Middle frontal gyrus (tissue), 1 donor: ENCODE data around the gene MAN1A1.

Experiments
- DNase-seq: peaks from one replicate; pipeline ENCODE4 v3.0.0-alpha.2; 2015; ENCODE audit warnings: low spot score; ENCODE audit errors: extremely low spot score

MAN1A1 gene

DNA sequence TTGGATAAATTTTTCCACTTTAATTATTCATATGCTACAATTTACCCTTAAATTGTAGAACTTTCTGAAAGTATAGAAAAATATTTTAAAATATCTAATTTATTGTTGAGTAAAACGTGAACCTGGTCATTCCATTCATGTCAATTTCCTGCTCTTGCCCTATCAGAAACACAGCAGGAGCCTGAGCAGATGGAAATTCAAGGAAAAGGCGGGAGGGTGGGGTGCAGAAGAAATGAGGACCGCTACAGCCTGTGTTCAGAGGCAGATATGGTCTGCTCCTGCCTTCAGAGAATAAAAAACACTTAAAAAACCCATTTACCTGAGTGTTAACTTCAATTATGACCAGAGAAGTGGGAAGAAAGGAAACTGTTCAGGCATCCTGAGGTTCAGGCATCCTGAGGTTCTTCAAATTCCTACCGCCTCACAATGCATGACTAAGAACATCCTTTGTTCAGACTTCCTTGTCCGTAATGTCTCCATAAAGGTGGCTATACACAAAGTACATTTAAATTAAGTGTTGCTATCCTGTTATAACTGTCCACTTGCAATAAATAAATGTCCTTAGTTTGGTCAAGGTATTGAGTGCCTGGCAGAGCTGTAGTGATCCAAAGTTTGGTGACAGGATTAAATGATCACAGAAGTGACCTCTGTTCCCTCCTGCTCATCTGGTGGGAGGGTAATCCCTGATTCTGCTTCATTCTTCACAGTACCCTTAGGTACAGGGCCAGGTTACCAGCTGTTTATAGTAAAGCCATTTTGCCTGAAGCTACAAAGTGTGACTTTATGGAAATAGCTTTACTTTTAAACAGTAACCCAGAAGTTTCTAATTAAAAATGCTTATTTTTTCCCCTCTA is 109.1 kb downstream of the MAN1A1 start:
- no peak for DNase-seq

DNA sequence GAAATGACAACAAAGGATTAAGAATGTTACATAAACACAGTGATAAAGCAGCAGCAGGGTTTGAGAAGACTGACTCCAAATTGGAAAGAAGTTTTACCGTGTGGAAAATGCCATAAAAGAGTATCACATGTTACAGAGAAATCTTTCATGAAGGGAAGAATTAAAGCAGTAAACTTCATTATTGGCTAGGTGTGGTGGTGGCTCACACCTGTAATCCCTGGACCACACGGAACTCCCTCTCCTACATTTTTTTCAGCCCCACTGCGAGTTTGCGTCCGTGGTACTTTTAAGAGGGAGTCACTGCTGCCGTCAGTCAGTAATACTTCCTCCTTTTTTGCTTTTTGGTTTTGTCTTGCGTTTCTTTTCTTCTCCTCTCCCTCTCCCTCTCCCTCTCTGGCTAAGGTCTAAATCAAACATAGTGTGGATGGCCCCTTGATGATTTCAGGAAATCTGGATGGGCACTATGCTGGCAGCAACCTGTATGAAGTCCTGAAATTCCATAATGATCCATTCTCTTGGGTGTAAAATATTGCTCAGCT is 112.3 kb downstream of the MAN1A1 start:
- no peak for DNase-seq

DNA sequence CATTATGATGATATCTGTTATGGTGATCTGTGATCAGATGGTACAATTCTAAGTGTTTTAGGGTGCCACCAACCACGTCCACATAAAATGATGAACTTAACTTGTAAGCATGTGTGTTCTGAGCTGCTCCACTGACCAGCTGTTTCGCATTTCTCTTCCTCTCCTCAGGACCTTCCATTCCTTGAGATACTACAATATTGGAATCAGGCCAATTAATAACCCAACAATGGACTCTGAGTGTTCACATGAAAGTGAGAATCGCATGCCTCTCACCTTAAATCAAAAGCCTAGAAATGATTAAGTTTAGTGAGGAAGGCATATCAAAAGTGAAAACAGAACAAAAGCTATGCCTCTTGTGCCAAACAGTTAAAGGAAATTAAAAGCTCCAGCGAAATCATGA is 114.6 kb downstream of the MAN1A1 start:
- no peak for DNase-seq

DNA sequence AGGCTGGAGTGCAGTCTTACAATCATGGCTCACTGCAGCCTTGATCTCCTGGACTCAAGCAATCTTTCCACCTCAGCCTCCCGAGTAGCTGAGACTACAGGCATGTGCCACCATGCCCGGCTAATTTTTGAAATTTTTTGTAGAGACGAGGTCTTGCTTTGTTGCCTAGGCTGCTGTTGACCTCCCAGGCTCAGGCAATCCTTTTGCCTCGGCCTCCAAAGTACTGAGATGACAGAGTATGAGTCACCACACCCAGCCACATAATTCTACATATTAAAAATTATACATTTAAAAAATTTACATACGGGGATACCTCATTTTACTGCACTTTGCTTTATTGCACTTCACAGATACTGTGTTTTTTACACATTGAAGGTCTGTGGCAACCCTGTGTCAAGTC is 115.1 kb downstream of the MAN1A1 start:
- DNase-seq: no peak

DNA sequence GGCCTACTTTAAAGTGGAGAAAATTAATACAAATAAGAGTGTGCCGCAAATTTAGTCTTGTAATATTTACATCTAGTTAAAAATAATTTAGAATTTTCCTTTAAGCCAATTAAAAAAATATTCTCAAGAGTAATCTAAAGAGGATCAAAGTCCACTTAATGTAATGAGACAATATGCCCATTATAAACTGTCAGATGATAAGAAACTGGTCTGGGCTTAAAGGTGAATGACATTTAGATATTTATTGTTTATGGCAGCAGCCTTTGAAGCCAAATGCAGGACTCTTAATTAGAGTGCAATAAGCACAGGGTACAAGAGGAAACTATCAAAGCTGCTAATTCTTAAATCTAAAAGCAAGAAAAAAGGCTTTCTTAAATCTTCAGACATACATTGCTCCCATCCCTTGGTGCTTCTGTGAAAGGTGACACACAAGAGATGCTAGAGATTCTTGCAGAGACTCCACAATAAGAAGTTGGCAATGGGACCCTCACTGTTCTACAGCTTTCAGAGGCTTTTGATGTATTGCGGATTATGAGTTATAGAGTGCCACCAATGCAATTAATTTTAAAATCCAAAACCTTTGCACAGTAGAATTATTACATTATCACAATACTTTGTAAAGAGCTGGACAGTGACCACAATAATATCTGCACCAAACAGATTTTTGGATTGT is 116.1 kb downstream of the MAN1A1 start:
- no peak for DNase-seq

DNA sequence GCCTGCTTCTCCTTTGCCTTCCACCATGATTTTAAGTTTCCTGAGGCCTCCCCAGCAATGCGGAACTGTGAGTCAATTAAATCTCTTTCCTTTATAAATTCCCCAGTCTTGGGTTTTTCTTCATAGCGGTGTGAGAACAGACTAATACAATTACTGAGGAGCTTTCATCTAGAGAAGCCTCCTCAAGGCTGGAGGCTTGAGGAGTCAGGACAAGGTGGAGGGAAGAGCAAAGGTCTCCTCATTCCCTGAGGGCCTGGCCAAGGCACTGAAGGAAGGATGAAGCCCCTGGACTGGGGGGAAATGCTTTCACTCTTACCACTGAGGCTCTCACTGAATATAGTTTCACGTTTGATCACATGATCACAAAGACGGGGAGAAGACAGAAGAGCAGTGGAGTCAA is 118.2 kb downstream of the MAN1A1 start:
- no peak for DNase-seq

DNA sequence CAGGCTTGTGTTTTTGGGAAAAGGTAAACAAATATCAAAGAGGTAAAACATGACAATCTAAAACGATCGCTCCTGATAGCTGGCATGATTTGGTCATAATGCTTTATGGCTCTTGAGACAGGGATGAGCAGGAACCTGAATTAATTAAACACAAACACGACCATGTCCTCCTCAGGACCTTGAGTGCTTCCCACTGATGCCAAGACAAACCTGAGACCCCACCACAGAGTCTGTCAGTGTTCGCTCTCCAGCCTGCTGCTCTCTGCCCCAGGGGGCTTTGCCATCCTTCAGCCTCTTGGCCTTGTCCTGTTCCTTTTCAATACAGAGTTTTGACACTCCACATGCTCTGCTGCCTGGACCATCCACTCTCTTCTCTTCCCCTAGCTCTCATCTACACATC is 119.4 kb downstream of the MAN1A1 start:
- no peak for DNase-seq

DNA sequence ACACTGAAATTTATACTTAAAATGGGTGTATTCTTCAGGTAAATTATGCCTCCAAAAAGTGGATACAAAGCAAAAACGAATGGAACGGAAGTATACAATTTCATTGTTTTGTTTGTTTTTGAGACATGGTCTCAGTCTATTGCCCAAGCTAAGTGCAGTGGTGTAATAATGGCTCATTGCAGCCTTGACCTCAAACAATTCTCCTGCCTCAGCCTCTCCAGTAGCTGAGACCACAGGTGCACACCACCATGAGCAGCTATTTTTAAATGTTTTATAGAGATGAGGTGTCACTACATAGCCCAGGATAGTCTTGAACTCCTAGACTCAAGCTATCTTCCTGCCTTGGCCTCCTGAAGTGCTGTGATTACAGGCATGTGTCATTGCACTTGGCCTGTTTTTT is 122.2 kb downstream of the MAN1A1 start:
- DNase-seq: no peak

DNA sequence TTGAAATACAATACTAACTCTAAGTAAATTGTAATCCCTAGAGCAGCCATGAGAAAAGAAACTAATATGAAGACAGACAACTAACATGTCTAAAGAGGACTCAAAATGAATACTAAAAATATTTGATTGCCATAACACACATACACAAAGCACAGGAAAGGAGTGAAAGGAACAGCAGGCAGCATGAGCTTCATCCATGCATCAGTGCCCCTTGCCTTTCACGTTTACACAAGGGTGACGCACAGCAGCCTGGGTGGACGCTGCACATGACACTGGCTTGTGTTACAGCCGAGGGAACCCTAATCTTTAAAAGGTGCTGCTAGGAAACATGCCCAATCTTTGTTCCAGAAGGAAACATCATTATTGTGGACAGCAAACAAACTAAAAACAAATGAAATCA is 123.5 kb downstream of the MAN1A1 start:
- DNase-seq: no peak

DNA sequence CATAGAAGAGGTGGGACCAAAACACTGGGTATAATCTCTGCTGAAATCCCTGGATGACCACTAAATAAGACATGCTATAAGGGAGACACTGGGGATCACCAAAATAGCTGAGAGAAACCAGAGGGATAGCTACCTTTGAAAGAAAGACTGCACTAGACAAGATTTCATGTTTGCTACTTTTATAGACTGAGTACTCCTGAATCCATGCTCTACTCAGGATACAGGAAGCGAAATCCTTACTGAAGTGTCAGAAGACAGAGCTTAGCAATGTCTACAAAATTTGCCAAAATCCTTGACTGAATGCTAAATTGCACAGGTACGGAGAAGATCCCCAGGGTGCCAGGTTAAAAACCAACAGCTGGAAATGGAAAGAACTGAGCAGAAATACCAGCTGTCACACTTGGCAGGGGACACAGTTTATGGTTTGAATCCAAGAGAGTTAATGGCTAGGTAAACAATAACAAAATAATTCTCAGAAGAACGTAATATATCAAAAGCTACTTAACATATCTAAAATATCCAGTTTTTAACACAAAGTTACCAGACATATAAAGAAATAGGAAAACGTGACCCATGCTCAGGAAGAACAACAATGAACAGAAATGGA is 125.4 kb downstream of the MAN1A1 start:
- no peak for DNase-seq

DNA sequence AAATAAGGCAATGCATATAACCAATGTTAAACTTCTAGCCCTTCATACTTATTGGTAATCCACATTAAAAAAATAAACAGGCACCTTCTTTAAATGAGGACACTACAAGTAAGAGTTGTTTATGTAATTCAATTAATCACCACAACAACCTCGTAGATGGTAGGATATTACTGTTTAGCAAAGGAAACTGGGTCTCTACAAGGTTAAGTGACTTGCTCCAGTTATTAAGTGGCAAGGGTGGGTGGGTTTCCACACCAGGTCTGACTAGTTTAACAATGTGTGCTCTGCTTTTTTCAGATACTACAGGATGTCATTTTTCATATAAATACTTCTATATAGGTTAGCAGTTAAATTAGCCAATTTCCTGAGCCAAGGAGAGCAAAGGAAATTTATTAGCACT is 129.1 kb downstream of the MAN1A1 start:
- no peak for DNase-seq

DNA sequence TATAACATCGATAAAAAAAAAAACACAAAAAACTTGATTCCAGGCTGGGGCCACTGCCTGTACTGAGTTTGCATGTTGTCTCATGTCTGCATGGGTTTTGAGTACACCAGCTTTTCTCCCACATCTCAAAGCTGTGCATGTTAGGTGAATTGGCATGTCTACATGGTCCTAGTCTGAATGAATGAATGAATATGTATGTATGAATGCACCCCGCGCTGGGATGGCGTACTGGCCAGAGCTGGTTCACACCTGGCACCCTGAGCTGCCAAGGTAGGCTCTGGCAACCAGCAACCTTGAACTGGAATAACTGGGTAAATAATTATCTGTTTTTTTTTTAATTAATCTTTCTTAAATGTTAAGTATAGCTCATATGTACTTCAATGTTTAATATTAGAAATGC is 131.0 kb downstream of the MAN1A1 start:
- no peak for DNase-seq

DNA sequence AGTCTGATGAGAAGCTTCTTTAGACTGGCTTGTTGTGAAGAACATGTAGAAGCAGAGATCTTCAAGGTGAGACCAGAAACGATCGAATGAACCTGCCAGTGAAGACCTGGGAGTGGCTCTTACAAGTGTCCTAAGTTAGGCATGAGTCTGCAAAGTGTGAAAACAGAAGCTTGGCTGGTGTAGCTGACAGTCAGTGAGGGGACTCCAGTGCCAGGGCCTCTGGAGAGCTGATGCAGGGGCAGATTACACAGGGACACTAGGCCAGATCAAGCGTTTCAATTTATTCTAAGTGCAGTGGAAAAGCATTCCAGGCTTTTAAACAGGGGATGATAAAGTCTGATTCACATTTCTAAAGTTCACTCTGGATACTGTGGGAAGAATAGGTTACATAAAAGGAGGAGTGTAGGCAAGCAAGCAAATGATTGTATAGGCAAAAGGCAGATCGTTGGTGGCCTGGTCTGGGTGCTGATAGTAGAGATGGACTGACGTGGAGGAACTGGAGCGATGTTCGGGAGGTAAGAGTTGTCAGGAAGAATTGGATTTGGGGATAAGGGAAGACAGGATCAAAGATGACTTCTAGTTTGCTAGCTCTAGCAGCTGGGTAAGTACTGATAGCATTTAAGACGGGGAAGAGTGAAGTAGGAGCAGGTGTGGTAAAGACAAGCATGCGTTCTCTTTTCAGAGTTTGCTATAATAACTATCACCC is 133.5 kb downstream of the MAN1A1 start:
- no peak for DNase-seq

DNA sequence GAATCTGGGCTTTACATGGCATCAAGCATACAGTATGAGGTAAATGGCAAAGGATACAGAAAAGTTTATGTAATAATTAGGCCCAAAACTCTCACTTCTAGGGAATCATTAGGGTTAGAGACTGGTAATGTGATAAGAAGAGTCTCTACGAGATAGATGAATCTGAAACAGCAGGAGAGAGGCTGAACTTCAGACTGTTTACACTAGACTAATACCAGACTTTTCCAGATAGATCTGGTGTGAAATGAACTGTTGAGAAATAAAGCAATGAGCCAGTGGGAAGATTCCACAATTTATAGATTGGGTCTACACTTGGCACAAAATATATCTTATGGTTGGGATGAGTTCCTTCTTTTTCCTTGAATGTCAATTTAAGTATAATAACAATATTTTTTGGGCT is 134.3 kb downstream of the MAN1A1 start:
- no peak for DNase-seq

DNA sequence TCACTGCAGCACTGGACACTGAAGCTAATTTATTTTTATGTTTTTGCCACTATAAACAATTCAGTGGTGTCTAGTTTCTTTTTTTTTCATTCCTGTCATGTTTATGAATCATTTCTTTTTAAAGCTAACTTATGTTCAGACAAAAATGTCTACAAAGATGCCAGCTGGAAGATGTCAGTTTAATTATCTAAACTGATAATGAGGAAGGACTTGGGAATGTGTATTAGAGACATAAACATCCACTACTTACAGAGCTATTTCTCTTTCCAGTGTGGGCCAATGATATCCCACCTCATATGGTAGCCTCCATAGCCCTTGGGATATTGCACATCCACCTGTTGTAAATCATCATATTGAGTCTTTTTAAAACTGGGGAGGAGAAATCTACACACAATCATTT is 139.0 kb downstream of the MAN1A1 start:
- no peak for DNase-seq

DNA sequence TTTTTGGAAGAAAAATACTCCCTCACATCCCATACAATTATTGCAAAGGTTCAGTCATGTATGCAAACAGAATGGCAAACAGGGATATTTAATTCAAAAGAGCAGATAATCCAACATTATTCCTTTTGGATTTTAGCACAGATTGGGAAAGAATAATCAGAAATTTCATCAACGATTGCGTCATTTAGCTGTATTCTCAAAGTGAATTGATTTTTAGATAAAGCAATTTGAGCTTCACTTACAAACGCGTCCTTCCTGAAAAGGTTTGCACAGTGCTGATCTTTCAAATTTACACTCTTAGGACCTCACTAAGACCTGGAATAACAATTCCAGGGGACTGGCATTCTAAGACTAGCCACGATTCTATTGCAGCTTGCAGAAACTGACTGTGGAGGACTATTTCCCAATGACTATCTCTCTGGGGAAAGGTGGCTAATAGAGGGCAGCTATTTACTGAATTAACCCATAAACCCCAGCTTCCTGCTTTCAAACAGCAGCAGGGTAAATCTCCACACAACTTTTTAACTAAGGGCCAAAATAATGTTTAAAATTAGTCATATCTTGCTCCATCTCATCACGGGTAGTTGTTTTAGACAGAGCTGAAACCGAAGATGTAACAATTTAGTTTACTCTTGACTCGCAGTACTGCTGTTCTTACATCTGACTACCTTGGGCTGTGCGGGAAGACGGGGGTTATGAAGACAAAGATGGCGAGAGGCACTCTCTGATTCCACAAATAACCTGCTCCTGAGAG is 139.9 kb downstream of the MAN1A1 start:
- no peak for DNase-seq

DNA sequence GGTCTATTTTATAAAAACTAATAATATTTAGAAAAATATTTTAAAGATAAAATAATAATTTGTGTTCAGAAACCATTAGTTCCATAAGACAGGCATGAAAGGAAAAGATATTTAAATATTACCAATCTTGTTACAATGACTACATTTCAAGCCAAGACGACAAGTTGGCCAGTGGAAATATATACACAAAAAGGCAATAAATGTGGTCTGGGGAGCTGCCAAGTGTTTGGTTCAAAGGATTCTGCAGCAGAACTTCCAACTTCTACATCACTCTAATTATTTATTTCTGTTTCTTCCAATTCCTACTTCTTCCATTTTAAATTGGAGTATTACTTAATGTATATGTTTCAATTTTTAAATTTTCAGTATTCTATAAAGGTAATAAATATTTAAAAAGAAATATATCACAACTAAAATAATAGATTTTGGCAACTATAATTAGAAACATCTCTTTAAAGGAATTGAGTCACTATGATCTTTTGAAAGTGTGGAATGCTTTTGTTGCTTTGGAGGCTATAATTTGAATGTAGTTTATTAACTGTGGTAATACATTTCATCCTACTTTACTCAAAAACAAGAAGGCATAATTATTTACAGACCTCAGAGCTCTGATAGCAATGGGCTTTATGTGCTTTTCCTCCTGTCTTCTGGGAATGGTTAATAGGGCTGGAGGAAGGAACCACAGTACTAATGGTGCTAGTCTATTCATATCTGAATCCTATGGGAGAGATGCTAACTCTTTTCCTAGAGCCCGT is 141.4 kb downstream of the MAN1A1 start:
- DNase-seq: no peak

DNA sequence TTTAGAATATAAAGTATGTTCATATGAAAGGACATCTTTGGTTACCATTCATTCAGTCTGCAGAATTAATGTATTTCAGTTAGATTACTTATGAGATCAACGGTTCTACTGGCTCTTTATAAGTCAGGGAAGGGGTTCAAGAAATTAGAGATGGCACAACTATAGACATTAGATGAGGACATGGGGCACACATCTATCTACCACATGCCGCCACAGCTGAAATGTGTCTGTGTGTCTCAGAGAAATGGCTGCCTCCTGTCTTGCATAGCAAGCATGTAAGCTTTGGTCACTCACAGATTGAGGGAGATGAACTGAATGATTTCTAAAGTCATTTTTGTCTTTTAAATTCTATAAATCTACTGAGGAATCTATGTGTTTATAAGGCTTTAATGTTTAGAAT is 142.2 kb downstream of the MAN1A1 start:
- no peak for DNase-seq

DNA sequence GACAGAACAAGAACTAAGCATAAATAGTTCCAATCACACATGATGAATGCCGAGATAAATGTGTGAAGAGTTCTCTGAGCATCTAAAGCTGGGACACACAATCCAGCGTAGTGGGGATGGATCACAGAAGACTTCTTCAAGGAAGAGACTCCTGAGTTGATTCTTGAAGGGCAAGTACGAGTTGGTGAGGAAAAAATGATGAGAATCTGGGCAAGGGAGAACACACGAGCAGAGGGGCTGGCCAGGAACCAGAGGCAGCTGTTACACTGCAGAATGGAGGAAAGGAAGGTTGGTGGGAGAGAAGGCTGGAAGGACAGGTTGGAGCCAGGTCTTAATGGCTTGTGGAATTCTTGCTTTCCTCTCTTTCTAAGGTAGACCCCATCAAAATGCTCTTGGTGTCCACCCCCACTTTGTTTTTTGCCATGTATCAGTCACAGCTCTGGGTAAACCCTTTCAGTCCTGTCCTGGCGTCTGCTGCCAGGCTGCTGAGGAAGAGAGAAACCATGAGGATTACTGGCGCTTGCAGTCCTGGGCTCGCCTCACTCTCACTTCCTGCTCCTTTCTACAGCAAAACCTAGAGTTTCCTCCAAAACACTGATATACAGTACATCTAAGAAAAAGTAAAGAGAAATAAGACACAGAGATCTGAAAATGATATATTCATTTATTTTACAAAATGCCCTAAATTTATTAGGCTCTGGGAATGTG is 143.5 kb downstream of the MAN1A1 start:
- no peak for DNase-seq

DNA sequence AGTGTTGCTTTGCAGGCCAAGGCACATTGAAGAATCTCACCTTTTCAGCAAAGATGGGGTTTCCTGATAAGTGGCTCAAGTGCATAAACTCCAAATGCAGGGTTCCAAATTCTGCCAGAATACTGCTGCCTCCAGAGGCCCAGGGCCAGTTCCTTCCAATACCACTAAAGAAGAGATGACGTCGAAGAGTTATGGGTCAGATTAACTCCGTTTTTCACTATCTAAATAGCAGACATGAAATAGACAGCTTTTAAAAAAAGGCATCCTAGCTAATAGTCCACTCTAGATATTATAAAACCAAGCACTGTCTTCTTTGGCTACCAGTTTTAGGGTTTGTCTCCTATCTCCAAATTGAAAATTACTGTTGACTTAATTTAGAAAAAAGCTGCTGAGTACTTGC is 144.8 kb downstream of the MAN1A1 start:
- DNase-seq: no peak
